ENCODE measurements around the gene SLC16A7.

GRCh38 chr12:59719701-59720100 is 123.9 kb downstream of the SLC16A7 start:
- no peak for TF ChIP-seq FOXM1 (IDR thresholded peaks at IDR 0.05; ENCODE audit: borderline replicate concordance)
- no peak for TF ChIP-seq CTBP1 (IDR thresholded peaks at IDR 0.05; ENCODE audit: borderline replicate concordance)

All from HEK293T (cell line).